NCI-H2107 treated with DMSO at 0.1 percent for 48 hours (cell line): ENCODE results near the gene IL1RAPL2.

Experiments used
- DNase-seq: peaks from one replicate; lab custom pipeline; 2025; ENCODE audit not compliant: unreplicated experiment; lab: John Stamatoyannopoulos, UW

Gene IL1RAPL2

GRCh38 chrX:105260291-105261043, 694.5 kb downstream of the IL1RAPL2 start:
- no peak for DNase-seq

- DNase-seq: no peak
Measured at GRCh38 chrX:105263171-105263570, 697.2 kb downstream of the IL1RAPL2 start.

- DNase-seq: no peak
Measured at GRCh38 chrX:105263801-105264200, 697.8 kb downstream of the IL1RAPL2 start.

GRCh38 chrX:105265093-105265492, 699.1 kb downstream of the IL1RAPL2 start:
- no peak for DNase-seq

GRCh38 chrX:105266456-105266855, 700.5 kb downstream of the IL1RAPL2 start:
- no peak for DNase-seq

- DNase-seq: no peak
Measured at GRCh38 chrX:105267167-105267566, 701.2 kb downstream of the IL1RAPL2 start.

GRCh38 chrX:105269386-105269785, 703.4 kb downstream of the IL1RAPL2 start:
- no peak for DNase-seq

- DNase-seq: no peak
Measured at GRCh38 chrX:105273326-105273725, 707.3 kb downstream of the IL1RAPL2 start.

- no peak for DNase-seq
Measured at GRCh38 chrX:105274091-105274490, 708.1 kb downstream of the IL1RAPL2 start.

- DNase-seq: no peak
Measured at GRCh38 chrX:105277132-105277531, 711.1 kb downstream of the IL1RAPL2 start.

GRCh38 chrX:105282077-105282476, 716.1 kb downstream of the IL1RAPL2 start:
- no peak for DNase-seq

- DNase-seq: no peak
Measured at GRCh38 chrX:105297041-105297440, 731.0 kb downstream of the IL1RAPL2 start.

GRCh38 chrX:105299286-105299685, 733.3 kb downstream of the IL1RAPL2 start:
- no peak for DNase-seq

GRCh38 chrX:105302246-105302645, 736.2 kb downstream of the IL1RAPL2 start:
- no peak for DNase-seq

GRCh38 chrX:105307762-105308161, 741.8 kb downstream of the IL1RAPL2 start:
- DNase-seq: no peak

GRCh38 chrX:105313596-105313995, 747.6 kb downstream of the IL1RAPL2 start:
- DNase-seq: no peak

GRCh38 chrX:105314458-105314857, 748.5 kb downstream of the IL1RAPL2 start:
- no peak for DNase-seq

- DNase-seq: no peak
Measured at GRCh38 chrX:105315248-105315647, 749.2 kb downstream of the IL1RAPL2 start.

- DNase-seq: no peak
Measured at GRCh38 chrX:105317117-105317516, 751.1 kb downstream of the IL1RAPL2 start.

GRCh38 chrX:105323928-105324327, 757.9 kb downstream of the IL1RAPL2 start:
- no peak for DNase-seq

GRCh38 chrX:105328773-105329172, 762.8 kb downstream of the IL1RAPL2 start:
- DNase-seq: no peak

- DNase-seq: no peak
Measured at GRCh38 chrX:105331244-105331643, 765.2 kb downstream of the IL1RAPL2 start.

- no peak for DNase-seq
Measured at GRCh38 chrX:105347373-105347772, 781.4 kb downstream of the IL1RAPL2 start.
